ENCODE measurements around the gene TBX2.

DNA sequence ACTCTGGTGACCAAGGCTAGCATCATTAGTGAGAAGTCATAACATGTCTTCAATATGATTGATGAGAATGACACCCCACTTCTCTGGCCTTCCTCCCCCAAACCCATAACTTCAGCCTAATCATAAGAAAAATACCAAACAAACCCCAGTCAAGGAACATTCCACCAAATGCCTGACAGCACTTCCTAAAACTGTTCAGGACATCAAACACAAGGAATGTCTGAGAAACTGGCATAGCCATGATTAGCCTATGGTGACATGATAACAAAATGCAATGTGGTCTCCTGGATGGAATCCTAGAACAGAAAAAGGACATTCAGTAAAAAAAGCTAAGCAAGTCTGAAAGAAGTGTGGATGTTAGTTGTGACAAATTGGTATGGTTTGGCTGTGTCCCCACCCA, 27.9 kb downstream of the TBX2 start:
- TF ChIP-seq, protein P1, sequence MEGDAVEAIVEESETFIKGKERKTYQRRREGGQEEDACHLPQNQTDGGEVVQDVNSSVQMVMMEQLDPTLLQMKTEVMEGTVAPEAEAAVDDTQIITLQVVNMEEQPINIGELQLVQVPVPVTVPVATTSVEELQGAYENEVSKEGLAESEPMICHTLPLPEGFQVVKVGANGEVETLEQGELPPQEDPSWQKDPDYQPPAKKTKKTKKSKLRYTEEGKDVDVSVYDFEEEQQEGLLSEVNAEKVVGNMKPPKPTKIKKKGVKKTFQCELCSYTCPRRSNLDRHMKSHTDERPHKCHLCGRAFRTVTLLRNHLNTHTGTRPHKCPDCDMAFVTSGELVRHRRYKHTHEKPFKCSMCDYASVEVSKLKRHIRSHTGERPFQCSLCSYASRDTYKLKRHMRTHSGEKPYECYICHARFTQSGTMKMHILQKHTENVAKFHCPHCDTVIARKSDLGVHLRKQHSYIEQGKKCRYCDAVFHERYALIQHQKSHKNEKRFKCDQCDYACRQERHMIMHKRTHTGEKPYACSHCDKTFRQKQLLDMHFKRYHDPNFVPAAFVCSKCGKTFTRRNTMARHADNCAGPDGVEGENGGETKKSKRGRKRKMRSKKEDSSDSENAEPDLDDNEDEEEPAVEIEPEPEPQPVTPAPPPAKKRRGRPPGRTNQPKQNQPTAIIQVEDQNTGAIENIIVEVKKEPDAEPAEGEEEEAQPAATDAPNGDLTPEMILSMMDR (conservative IDR thresholded peaks at IDR 0.05; ENCODE audit: low read depth, low read length), result no peak
- TF ChIP-seq FOS (IDR thresholded peaks at IDR 0.05; ENCODE audit: low read depth, low read length) (no peak), POLR2A (IDR thresholded peaks at IDR 0.05; ENCODE audit: low read depth, low read length) (no peak), MXI1 (IDR thresholded peaks at IDR 0.05; ENCODE audit: borderline replicate concordance, low read depth, low read length) (no peak), SMC3 (IDR thresholded peaks at IDR 0.05; ENCODE audit: low read depth, low read length) (no peak), CEBPB (IDR thresholded peaks at IDR 0.05; ENCODE audit: low read depth, low read length) (no peak), RAD21 (IDR thresholded peaks at IDR 0.05; ENCODE audit: low read length) (no peak), MAZ (IDR thresholded peaks at IDR 0.05; ENCODE audit: borderline replicate concordance, low read depth, low read length) (no peak), BHLHE40 (IDR thresholded peaks at IDR 0.05; ENCODE audit: low read depth, low read length) (no peak)
- TF ChIP-seq, protein P2, sequence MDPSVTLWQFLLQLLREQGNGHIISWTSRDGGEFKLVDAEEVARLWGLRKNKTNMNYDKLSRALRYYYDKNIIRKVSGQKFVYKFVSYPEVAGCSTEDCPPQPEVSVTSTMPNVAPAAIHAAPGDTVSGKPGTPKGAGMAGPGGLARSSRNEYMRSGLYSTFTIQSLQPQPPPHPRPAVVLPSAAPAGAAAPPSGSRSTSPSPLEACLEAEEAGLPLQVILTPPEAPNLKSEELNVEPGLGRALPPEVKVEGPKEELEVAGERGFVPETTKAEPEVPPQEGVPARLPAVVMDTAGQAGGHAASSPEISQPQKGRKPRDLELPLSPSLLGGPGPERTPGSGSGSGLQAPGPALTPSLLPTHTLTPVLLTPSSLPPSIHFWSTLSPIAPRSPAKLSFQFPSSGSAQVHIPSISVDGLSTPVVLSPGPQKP (IDR thresholded peaks at IDR 0.05; ENCODE audit: borderline replicate concordance, low read depth, low read length), result no peak
- TF ChIP-seq, protein P3, sequence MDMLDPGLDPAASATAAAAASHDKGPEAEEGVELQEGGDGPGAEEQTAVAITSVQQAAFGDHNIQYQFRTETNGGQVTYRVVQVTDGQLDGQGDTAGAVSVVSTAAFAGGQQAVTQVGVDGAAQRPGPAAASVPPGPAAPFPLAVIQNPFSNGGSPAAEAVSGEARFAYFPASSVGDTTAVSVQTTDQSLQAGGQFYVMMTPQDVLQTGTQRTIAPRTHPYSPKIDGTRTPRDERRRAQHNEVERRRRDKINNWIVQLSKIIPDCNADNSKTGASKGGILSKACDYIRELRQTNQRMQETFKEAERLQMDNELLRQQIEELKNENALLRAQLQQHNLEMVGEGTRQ (IDR thresholded peaks at IDR 0.05; ENCODE audit: low read depth, low read length), result no peak
